HG03521 (cell line): ENCODE data around the gene PRDM9.
"Not testable (repeated sequence)": the region's sequence is repeated elsewhere in the genome, so short reads cannot be mapped to it uniquely, and the experiment has no call there.

ENCODE experiments used
- ATAC-seq: cut with Tn5 transposase; IDR thresholded peaks from one replicate; pipeline ENCODE4 v1.9.1; 2021; ENCODE audit warnings: mild to moderate bottlenecking, moderate library complexity; ENCODE audit not compliant: unreplicated experiment

The PRDM9 gene

DNA sequence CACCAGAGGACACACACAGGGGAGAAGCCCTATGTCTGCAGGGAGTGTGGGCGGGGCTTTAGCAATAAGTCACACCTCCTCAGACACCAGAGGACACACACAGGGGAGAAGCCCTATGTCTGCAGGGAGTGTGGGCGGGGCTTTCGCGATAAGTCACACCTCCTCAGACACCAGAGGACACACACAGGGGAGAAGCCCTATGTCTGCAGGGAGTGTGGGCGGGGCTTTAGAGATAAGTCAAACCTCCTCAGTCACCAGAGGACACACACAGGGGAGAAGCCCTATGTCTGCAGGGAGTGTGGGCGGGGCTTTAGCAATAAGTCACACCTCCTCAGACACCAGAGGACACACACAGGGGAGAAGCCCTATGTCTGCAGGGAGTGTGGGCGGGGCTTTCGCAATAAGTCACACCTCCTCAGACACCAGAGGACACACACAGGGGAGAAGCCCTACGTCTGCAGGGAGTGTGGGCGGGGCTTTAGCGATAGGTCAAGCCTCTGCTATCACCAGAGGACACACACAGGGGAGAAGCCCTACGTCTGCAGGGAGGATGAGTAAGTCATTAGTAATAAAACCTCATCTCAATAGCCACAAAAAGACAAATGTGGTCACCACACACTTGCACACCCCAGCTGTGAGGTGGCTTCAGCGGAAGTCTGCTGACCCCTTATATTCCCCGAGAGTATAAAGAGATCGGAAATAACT lies 20.0 kb downstream of the PRDM9 start:
- ATAC-seq: not testable (repeated sequence)

DNA sequence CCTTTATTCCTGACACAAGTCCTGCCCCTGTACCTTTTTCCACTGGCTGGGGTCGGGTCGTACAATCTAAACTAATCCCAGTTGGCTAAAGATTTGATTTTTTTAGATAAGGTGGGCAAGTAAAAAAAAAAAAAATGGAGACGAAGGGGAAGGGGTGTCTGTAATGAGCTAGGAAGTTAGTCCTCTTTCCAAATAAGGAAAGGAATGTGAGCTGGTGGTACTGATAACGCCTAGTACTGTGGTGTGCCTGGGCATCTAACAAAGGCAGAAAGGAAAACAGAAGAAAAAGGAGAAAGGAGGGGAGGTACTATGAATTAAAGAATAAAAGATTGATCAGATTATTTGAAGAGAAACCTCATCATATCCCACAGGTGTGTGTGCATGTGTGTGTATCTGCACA lies 21.3 kb downstream of the PRDM9 start:
- no peak for ATAC-seq

DNA sequence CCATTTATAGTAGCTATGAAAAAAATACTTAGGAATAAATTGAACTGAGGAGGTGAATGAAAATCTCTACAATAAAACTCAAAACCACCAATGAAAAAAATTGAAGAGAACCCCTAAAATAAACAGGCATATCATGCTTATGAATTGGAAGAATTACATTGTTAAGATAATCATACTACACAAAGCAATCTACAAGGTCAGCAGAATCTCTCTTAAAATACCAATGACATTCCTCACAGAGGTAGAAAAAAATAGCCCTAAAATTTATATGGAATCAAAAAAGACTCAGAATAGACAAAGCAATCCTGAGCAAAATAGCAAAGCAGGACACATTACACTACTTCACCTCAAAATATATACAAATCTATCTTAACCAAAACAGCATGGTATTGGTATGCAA lies 23.2 kb downstream of the PRDM9 start:
- ATAC-seq: no peak

DNA sequence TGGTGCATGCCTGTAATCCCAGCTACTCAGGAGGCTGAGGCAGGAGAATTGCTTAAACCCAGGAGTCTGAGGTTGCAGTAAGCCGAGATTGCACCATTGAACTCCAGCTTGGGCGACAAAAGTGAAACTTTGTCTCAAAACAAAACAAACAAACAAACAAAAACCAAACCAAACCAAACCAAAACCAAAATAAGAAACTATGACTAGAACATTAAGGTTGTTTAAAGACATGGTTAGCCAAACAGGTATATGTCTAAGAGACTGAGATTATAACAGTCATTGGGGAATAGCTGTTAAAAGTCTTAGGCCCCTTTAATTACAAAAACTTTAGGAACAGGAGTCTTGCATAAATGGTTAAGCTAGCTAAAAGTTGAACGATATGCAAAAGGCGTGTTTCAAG lies 63.6 kb downstream of the PRDM9 start:
- ATAC-seq: no peak
